GM18519 (cell line): Measurements from ENCODE around the gene MCOLN2.
"Not testable (repeated sequence)": the region's sequence is repeated elsewhere in the genome, so short reads cannot be mapped to it uniquely, and the experiment has no call there.

Source experiments
- ATAC-seq: cut with Tn5 transposase; IDR thresholded peaks from one replicate; pipeline ENCODE4 v1.9.1; 2021; ENCODE audit warnings: mild to moderate bottlenecking, moderate library complexity; ENCODE audit not compliant: unreplicated experiment, low FRiP score

The MCOLN2 gene

DNA sequence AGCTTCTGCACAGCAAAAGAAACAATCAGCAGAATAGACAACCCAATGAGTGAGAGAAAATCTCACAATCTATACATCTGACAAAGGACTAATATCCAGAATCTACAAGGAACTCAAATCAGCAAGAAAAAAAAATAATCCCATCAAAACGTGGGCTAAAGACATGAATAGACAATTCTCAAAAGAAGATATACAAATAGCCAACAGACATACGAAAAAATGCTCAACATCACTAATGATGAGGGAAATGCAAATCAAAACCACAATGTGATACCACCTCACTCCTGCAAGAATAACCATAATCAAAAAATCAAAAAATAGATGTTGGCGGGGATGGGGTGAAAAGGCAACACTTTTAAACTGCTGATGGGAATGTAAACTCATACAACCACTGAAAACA is 10.4 kb downstream of the MCOLN2 start:
- not testable (repeated sequence) for ATAC-seq

DNA sequence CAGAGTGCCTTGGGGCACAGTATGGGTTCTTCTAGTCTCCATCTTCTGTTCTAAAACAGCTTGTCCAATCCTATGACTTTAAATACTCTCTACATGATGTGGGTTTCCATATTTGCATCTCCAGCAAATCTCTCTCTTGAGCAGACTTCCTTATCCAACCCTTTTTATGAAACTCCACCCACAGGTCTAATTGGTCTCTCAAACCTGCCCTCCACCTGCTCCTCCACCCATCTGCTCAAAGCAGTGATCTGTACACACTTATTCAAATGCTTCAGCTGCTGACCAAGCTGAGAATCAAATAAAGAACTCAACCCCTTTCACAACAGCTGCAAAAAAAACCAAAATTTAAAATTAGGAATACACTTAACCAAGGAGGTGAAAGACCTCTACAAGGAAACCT is 11.5 kb downstream of the MCOLN2 start:
- ATAC-seq, result no peak

GRCh38 chr1:84982395-84982794 is 14.5 kb downstream of the MCOLN2 start:
- ATAC-seq, result no peak

DNA sequence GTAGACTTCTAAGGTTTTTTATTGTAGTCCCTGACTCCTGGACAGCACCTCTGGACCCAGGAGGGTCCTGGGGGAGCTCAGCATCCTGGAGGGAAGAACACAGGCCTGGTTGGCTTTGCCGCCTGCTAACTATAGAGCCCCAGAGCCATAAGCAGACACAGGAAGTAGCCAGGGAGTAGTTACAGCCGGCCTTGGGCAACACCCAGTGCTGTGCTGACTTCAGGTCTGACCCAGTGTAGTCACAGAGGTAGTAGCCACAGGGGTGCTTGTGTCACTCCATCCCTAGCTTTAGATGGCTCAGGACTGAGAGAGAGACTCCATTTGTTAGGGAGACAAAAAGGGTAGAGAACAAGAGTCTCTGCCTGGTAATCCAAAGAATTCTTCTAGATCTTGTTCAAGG is 21.9 kb downstream of the MCOLN2 start:
- no peak for ATAC-seq

DNA sequence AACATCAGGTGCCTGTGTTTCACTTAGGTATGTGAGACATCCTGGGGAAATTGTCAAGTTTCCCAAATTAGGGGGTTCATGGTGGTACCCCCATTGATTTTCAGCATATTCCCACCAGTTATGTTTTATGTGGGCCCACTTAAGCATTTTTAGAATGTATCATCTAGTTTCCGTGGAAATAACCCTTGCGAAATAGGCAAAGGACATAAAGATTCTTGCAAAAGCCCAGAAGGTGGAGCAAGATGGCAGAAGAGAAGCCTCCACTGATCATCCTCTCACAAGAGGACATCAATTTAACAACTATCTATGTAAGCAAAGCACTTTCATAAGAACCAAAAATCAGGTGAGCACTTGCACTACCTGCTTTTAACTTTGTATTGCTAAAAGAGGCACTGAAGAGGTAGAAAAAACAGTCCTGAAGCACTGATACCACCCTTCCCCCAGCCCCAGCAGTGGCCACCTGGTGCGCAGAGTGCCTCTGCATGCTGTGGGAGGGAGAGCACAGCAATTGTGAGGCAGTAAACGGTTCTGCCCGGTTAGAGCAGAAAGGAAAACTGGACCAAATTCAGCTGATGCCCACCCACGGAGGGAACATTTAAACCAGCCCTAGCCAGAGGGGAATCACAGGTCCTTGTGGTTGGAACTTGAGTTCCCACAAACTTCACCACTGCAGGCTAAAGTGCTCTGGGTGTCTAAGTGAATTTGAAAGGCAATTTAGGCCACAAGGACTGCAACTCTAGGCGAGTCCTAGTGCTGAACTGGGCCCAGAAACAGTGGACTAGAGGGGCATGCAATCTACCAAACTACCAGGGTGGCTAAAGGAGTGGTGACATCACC is 23.2 kb downstream of the MCOLN2 start:
- ATAC-seq, result no peak

- no peak for ATAC-seq
Measured at GRCh38 chr1:84972377-84972987, 24.4 kb downstream of the MCOLN2 start.

DNA sequence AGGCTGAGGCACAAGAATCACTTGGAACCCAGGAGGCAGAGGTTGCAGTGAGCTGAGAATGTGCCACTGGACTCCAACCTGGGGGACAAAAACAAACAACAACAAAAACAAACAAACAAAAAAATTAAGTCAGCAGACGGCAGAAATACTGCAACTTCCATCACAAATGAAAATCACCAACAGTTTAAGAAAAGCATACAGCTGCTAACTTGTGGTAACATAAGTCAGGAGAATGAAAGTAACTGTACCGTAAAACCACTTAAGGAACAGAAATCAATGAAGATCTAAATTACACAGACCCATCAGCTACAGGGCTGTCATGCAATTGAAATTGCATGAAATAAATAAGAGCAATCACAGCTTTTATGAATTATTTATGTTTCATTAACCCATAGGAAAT is 25.0 kb downstream of the MCOLN2 start:
- ATAC-seq, result peak; percentile 29

GRCh38 chr1:84969489-84970250 is 27.2 kb downstream of the MCOLN2 start:
- peak; percentile 44 for ATAC-seq

- ATAC-seq, result no peak
Measured at GRCh38 chr1:84968865-84969264, 28.0 kb downstream of the MCOLN2 start.

GRCh38 chr1:84968101-84968500 is 28.8 kb downstream of the MCOLN2 start:
- no peak for ATAC-seq

- ATAC-seq, result no peak
Measured at GRCh38 chr1:84967666-84968065, 29.2 kb downstream of the MCOLN2 start.

DNA sequence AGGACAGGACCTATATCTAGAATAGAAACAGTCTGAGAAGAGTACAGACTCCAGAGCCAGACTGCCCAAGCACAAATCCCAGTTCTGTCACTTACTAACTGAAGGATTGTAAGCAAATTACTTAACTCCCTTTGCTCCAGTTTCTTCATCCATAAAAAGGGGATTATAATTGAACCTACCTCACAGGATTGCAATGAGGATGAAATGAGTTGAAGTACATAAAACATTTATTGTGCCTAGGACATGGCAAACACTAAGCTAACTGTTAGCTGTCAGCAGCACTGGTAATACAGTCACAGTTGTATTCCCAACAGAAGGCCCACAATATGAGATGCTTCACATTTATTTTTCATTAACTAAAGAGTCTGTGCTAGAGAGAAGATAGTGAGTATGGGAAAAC is 33.9 kb downstream of the MCOLN2 start:
- ATAC-seq, result no peak

GRCh38 chr1:84961316-84961715 is 35.6 kb downstream of the MCOLN2 start:
- ATAC-seq, result no peak

DNA sequence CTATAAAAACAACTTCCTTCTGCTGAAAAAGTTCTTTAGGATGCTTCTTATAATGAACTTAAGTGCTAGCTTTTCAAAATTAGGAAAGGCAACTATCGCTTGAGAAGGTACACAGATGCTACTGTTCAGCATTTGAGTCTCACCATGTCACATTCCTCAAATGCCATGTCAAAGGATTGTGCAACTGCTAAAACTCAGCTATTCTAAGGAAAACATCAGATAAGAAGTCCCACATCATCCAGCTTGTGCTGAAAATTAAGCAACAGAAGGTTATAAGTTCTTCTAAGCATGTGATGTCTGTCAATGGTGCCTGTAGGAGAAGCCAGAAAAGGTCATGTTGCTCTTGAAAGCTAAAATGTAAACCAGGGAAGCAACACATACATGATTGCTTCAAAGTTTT is 36.5 kb downstream of the MCOLN2 start:
- no peak for ATAC-seq

DNA sequence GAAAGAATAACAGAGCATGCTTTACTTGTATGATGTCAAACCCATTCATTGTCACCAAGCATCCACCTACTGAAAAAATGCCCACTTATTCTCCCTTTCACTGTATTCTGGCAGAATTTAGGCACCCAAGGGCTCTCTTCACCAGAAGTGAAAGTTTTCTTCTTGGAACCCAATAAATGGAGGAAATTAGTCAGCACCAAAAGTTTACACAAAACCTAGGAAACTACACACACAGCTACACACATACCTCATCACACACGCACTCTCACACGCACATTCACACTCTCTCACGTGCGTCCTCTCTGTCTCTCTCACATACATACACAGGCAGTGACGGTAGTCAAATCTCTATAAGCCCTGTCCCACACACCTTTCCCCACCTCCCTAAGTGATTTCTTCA is 37.6 kb downstream of the MCOLN2 start:
- peak; percentile 69 for ATAC-seq

- no peak for ATAC-seq
Measured at GRCh38 chr1:84957966-84958365, 38.9 kb downstream of the MCOLN2 start.

- ATAC-seq, result no peak
Measured at GRCh38 chr1:84956655-84957054, 40.3 kb downstream of the MCOLN2 start.

DNA sequence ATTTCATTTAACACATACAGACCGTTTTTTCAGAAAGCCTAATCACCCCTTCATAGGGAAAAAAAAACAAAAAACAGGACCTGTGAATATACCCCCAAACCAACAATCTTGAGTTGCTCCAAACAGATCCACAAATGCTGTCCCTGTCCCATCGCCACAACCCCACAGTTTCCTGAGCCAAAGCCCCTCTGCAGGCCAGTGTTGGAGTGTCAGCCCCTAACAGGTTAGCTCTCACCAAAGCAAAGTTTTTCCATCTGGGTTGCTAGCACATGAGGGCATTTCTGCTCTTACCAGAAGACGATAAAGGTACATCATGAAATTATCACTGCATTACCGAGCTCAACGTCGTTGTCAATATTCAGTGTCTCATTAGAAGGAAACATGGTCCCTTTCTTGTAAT is 40.8 kb downstream of the MCOLN2 start:
- no peak for ATAC-seq

- ATAC-seq, result no peak
Measured at GRCh38 chr1:84949664-84950063, 47.2 kb downstream of the MCOLN2 start.

DNA sequence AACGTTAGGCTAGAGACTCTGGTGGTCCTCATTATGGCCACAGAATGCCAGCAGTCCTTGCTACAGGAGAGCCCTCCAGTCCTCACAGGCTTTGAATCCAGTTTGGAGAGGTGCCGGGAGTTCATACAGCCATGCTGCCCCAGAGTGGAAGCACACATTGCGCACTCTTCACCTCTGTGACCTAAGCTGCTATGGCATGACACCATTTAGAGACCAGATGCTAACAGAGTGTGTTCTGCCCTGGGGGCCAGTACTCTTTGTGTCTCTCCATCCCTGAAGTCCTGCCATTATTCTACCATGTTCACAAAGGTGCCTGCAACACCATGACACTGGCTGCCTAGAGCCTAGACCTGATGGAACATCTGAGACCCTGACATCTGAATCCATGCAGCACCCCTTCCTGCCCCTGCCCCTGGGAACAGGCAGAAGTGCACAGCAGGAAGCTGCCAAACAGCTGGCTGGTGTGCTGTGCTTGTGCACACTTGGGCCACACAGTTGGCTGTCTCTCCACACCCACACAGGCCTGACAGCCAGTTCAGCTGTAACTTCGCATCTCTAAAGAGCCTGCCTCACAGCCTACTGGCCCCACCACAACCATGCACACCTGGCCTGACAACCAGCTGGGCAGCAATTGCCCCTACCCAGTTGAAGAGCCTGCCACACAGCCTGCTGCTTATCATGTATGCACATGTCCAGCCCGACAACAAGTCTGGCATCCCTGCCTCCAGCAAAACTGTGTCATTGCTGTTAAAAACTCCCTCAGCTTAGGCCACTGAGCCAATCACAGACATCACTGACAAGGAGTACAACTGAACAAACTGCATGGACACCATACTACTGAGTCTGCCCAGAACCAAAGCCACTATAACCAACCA is 49.1 kb downstream of the MCOLN2 start:
- no peak for ATAC-seq
